Left renal cortex interstitium (tissue), 4 donors: ENCODE results near the gene ZSCAN5A. TPM values are rescaled to one million over a fixed set of nuclear protein-coding genes. Genes with fewer than 3 reads are reported as not detected.
A peak's percentile ranks its signal among the peaks of the same experiment; 100 is the strongest.
"Not testable (repeated sequence)": the region's sequence is repeated elsewhere in the genome, so short reads cannot be mapped to it uniquely, and the experiment has no call there.

Experiments
- DNase-seq, 4 donors: peaks; one replicate each; pipeline ENCODE4 v3.0.0-alpha.2; 2013; ENCODE audit warnings: low read depth in 4 of 4, low spot score in 2 of 4, missing footprints in 1 of 4
- polyA plus RNA-seq, 4 donors: library from polyadenylated mRNA; unstranded; fragments of 120-200 nt; gene quantifications; one replicate each; pipeline ENCODE4 v1.2.1, GENCODE V29; 2013; ENCODE audit not compliant: insufficient read length in 4 of 4

The ZSCAN5A gene
- polyA plus RNA-seq, 4 donors, result 10.7 to 20.0 (median 16.4) TPM

DNA sequence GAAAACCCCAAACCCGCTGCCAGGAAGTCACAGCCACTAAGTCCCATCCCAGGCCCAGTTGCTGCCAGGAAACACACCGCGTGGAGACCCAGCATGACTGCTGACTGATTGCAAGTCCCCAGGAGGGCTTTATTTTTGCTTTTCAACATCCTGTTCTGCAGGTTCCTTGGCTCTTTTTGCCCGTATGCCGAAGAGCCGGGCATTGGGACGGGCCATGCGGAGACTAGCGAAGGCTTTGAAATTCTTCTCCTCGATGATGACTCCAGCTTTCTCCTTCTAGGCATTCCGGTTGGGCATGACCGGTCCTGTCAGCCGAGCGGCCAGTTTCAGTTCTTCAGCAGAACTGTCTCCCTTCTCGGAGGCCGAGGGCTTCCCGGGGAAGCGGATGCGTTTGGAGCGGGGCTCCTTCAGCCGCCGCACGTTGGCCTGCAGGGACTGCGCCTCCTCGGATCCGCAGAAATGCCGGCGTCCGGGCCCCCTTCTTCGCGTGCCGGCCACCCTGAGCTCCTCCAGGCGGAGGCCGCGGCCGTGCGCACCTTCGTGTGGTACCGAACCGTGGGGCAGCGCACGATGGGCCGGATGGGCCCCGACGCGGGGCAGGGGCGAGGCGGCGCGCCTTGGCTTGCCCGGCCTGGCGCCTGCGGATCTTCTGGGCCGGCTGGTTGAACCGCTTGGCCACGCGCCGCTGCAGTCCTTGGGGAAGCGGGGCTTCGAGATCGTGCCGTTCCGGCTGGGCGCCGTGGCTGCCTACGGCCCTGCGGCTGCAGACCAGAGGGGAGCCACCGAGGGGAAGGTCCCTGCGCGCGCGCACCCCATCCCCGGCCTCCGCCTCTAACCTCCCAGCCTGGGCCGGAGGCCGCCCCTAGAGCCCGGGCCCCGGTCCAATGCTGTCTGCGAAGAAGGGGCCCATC lies 97.3 kb downstream of the ZSCAN5A start:
- peak in 2 of 4 donors; percentile 13 to 14 for DNase-seq

- no peak for DNase-seq
These were observed 102.9 kb downstream of the ZSCAN5A start for GRCh38 chr19:56211718-56212117.

DNA sequence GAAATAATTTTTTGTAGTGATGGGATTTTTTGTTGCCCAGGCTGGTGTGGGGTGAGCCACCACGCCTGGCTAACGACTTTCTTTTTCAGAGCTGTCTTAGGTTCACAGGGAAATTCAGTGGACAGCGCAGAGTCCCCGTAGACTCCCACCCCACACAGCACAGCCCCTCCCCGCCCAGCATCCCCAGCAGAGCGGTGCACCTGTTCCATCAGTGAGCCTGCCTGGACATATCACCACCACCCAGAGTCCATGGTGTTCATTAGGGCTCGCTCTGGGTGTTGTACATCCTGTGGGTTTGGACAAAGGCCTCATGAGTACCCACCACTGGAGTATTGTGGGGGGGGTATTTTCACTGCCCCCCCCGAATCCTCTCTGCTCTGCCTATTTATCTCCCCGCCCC lies 104.6 kb downstream of the ZSCAN5A start:
- not testable (repeated sequence) for DNase-seq

DNA sequence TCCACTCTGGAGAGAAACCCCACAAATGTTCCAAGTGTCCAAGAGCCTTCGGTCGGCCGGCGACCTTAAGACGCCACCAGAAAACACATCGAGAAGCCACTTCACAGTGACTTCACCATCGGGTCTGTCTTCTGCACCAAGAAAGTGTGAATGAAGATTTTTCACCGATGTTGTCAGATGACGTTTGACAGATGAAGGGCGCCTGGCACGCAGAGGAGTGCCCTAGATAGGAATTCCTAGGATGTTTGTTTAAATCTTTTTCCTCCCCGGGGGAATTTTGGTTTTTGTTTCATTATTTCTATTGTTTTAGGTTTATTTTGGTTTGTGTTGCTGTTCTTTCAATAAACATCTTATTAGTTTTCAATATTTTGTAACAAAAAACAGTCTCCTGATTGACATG lies 105.5 kb downstream of the ZSCAN5A start:
- DNase-seq, result no peak

DNA sequence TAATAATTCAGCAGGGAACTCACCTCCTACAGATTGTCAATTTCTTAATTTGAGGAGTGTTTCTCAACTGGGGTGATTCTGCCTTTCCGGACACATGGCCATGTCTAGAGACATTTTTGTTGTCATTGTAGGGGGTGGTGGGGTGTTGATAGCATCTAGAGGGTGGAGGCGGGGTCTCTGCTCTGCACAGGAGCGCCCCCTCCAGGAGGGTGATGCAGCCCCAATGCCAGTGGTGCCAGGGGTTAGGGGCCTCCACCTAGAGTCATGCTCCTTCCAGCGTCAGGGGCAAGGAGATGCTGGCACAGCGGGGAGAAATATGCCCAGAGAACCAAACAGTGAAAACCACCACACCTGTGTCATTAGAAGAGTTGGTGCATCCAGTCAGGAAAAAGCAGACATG lies 107.1 kb downstream of the ZSCAN5A start:
- DNase-seq, result not testable (repeated sequence)

DNA sequence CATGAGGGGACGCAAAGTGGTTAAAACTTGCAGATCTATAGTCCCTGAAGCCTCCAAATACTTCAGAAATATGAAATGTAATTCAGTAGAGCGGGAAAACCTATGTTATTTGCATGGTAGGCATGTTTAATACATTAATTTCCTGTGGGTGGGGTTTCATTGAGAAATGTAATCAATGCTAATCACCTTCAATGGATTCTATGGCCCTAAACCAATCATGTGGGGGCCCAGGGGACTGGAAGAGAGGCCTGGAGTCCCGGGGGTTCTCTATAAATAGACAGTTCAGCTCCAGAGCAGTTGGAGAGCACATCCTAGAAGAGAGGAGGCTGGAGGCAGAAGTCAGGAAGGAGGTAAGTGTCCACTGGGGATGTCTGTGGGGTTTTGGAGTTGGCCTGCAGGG lies 112.7 kb downstream of the ZSCAN5A start, which contains the start of gene ZSCAN5C:
Gene ZSCAN5C, plus strand, starts transcription at position 301 of the 400 bp plus-strand sequence. CDS start 3,641 bp downstream, outside the sequence.
- DNase-seq, result no peak

- DNase-seq, result no peak
These were observed 115.0 kb downstream of the ZSCAN5A start for GRCh38 chr19:56199687-56200086.

DNA sequence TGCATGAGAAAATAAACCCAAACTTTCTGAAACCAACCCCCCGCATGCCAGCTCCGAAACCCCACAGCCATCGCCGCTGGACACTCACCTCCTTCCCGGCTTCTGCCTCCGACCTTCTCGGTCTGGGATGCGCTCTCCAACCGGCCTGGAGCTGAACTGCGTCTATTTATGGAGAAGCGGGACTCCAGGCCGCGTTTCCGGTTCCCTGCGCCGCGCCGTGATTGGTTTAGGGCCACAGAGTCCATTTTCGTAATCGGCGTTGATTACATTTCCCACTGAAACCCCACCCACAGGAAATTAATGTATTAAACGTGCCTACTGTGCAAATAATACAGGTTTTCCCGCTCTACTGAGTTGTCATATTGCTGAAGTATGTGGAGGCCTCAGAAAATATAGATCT lies 117.0 kb downstream of the ZSCAN5A start, which contains the start of gene ZSCAN5B:
Gene ZSCAN5B, minus strand, starts transcription at position 138 of the 400 bp plus-strand sequence. CDS start 4,731 bp downstream, outside the sequence.
- DNase-seq, result not testable (repeated sequence)

DNA sequence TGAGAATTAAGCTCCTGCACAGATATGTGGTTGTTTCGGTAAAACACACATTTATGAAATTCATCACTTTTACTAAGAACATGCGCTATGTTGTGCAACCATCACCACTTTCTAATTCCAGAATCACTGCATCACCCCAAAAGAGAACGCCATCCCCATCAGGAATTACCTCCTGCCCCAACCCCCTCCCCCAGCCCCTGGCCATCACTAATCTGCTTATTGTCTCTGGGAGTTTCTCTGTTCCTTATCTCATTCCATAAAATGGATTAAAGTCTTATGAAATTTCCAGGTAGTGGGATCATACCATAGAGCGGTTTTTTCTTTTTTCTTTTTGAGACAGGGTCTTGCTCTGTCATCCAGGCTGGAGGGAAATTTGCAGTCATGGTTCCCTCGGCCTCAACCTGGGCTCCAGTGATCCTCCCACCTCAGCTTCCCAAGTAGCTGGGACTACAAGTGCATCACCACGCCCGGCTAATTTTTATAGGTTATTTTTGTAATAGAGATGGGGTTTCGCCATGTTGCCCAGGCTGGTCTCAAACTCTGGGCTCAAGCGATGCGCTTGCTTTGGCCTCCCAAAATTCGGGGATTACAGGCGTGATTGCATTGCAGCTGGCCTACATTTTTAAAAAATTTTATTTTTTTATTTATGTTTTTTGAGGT lies 120.5 kb downstream of the ZSCAN5A start:
- no peak for DNase-seq

DNA sequence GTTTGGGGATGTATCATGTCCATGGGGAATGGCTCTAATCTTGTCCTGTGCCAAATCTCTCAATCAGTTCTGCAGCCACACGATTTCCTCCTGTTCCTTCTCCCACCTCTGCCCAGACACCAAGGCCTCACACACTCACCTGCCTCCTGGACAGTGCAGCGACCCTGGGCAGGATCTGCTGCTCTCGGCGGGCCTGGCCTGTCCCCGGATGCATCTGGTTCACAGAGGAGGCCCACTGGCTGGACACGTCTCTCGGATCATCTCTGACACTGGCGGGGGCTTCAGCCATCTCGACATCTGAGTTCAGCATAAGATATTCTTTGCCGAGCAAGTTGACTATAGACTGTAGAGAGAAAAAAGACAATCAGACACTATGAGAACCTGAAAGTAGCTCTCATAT lies 122.9 kb downstream of the ZSCAN5A start:
- DNase-seq, result no peak

DNA sequence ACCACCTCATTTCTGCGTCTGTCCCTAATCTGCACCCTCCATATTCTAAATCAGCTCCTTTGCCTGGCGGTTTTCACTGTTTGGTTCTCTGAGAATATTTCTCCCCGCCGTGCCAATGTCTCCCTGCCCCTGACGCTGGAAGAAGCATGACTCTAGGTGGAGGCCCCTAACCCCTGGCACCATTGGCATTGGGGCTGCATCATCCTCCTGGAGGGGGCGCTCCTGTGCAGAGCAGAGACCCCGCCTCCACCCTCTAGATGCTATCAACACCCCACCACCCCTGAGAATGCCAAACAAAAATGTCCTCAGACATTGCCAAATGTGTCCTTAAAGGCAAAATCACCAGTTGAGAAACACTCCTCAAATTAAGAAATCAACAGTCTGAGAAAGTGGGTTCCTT lies 123.5 kb downstream of the ZSCAN5A start:
- DNase-seq, result no peak

DNA sequence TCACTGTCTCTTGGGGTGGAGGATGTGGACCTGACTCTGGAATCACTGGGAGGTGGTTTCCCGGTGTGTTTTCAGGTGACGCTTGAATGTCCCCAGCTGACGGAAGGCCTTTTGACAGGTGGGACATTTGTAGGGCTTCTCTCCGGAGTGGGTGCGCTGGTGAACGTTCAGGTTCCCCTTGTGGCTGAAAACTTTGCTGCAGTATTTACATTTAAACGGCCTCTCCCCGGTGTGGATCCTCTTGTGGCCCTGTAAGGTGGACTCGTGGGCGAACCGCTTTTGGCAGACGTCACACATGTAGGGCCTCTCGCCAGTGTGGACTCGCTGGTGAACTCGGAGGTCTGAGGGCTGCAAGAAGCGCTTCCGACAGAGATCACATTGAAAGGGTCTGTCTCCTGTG lies 124.9 kb downstream of the ZSCAN5A start:
- DNase-seq, result no peak

DNA sequence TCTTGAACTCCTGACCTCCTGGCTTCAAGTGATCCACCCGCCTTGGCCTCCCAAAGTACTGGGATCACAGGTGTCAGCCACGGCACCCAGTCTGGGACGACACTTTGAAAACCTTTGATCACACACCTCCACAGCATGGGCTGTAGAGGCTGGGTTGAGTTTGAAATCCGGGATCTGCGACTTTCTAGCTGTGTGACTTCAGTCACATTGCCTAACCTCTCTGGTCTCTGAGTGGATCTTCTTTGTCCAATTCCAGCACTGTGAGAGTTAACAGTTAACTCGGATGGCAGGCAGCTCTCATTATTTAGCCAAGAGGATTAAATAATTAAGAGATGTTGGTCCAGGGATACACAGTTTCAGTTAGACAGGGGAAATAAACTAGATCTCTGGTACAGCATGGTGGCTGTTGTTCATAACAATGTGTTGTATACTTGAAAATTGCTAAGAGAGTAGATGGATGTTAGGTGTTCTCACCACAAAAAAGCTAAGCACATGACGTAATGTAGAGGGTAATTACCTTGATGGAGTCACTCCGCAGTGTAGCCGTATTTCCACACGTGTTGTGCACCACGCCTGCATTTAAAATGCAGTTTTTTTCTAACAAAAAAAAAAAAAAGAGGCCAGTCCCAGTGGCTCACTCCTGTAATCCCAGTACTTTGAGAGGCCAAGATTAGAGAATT lies 136.9 kb downstream of the ZSCAN5A start:
- no peak for DNase-seq

GRCh38 chr19:56176881-56177280 lies 137.8 kb downstream of the ZSCAN5A start:
- DNase-seq, result no peak

DNA sequence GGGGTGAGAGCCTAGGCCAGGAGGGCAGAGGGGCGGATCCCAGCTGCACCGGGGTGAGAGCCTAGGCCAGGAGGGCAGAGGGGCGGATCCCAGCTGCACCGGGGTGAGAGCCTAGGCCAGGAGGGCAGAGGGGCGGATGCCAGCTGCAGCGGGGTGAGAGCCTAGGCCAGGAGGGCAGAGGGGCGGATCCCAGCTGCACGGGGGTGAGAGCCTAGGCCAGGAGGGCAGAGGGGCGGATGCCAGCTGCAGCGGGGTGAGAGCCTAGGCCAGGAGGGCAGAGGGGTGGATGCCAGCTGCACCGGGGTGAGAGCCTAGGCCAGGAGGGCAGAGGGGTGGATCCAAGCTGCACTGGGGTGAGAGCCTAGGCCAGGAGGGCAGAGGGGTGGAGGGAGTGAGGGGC lies 138.3 kb downstream of the ZSCAN5A start:
- not testable (repeated sequence) for DNase-seq

GRCh38 chr19:56175861-56176307 lies 138.8 kb downstream of the ZSCAN5A start, which contains the start of gene GALP:
GALP (plus strand) TSS chr19:56176008; CDS start chr19:56177109, 1,101 bp downstream.
- not testable (repeated sequence) for DNase-seq

GRCh38 chr19:56174550-56174949 lies 140.1 kb downstream of the ZSCAN5A start:
- no peak for DNase-seq

GRCh38 chr19:56174086-56174485 lies 140.6 kb downstream of the ZSCAN5A start:
- no peak for DNase-seq
